ENCODE measurements around the gene MSH4. TPM values are rescaled to one million over a fixed set of nuclear protein-coding genes. Genes with fewer than 3 reads are reported as not detected.
"Not testable (repeated sequence)": the region's sequence is repeated elsewhere in the genome, so short reads cannot be mapped to it uniquely, and the experiment has no call there.

MSH4 gene
- total RNA-seq, 1 donor from 2014 or later = 0.34 TPM

- intact Hi-C loops (cut with micrococcal nuclease) = no loop called here
Observed at GRCh38 chr1:75922698-75923097, 126.0 kb downstream of the MSH4 start.

GRCh38 chr1:75932304-75932703, 135.6 kb downstream of the MSH4 start, which contains the start of gene ASB17:
Gene ASB17 (minus strand): TSS chr1:75932404. CDS start chr1:75932291, 113 bp downstream.
- intact Hi-C loops (cut with micrococcal nuclease) = no loop called here

GRCh38 chr1:75937034-75937433, 140.4 kb downstream of the MSH4 start:
- intact Hi-C loops (cut with micrococcal nuclease) = no loop called here

DNA sequence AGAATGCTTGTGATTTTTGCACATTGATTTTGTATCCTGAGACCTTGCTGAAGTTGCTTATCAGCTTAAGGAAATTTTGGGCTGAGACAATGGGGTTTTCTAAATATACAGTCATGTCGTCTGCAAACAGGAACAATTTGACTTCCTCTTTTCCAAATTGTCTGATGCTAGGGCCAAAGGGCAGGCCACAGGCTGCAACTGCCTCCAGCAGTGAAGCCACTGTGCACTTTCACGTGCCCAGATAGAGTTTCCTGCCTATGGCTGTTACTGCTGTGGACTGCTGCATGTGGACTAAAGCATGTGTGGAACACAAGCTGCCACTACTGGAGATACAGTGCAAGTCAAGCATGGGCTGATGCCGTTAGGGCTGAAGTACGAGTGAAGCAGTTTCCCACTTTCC, 146.4 kb downstream of the MSH4 start:
- intact Hi-C loops (cut with micrococcal nuclease) = not testable (repeated sequence)

DNA sequence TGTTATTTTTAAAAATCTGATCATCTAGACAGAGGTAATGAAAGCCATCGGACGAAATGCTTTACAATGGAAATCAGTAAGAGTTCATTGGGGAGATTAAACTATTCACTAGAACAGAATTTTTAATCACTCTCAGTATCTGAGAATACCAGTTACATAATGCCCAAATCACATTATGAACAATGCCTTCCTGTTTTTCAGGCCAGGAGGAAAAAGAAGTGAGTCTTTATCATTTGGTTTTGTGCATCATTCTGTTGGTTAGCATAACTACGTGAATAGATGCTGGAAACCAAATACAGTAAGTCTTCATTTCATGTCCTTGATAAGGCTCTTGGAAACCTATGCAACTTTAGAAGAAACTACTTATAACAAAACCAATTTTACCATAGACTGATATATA, 153.5 kb downstream of the MSH4 start:
- intact Hi-C loops (cut with micrococcal nuclease) = no loop called here

DNA sequence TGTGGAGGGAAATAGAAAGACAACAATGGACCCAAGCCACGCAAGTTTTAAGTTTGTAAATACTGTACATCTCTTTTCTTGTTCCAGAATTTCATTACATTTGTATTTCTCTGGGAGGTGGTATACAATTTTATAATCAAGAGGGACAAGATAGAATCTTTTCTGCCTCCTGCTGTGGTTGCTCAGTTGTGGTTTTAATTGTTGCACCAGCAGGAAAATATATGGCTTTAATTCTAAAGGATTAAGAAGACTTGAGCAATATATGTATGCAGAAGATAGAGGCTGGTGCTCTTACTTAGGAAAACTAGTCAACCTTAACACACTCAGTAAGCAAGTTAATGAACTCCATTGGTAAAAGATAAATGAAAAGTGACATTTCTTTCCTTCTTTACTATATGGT, 155.3 kb downstream of the MSH4 start:
- intact Hi-C loops (cut with micrococcal nuclease) = no loop called here

DNA sequence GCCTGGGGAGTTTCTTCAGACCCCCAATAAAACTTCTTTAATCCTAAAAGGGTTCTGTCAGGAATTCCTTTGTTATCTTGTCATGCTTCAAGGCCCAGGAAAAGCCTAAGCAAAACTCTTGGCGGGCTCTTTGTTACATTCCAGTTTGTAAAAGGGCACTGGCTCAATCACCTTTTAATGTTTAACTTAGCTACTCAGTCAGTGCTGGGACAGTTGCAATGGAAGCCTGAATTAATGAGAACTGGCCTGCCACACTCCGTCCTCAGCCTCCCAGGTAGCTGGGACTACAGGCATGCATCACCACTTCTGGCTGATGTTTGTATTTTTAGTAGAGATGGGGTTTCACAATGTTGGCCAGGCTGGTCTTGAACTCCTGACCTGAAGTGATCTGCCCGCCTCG, 156.8 kb downstream of the MSH4 start:
- intact Hi-C loops (cut with micrococcal nuclease) = no loop called here

GRCh38 chr1:75954586-75954985, 157.9 kb downstream of the MSH4 start:
- intact Hi-C loops (cut with micrococcal nuclease) = no loop called here

Other genes starting within 250 kb of the MSH4 start
- gene SLC44A5, start 185.8 kb upstream of the MSH4 start, total RNA-seq = not detected in 2 replicates
- gene ACADM, start 72.2 kb upstream of the MSH4 start, total RNA-seq = 33.5 and 34.0 TPM in 2 replicates
- 118 and 119 TPM in 2 replicates for gene RABGGTB, start 10.6 kb upstream of the MSH4 start, total RNA-seq
- not detected in 2 replicates for gene ASB17, start 135.5 kb downstream of the MSH4 start, total RNA-seq

All from T-helper 1 cell treated with Interleukin-12 subunit alpha and Interleukin-12 subunit beta and Interleukin-4 antibody, amounts not matched to agents 30 ng/mL and 1 ng/mL, for 36 hours (primary cell).